Stimulated activated CD8-positive, alpha-beta memory T cell treated with anti-CD3 and anti-CD28 coated beads, Interleukin-4, amount 100 ng/mL, for 24 hours (primary cell): Measurements from ENCODE around the gene LCE2C.

Experiments used
- DNase-seq: peaks from one replicate; pipeline ENCODE4 v3.0.0-alpha.2; 2020; ENCODE audit warnings: low read depth

The LCE2C gene

DNA sequence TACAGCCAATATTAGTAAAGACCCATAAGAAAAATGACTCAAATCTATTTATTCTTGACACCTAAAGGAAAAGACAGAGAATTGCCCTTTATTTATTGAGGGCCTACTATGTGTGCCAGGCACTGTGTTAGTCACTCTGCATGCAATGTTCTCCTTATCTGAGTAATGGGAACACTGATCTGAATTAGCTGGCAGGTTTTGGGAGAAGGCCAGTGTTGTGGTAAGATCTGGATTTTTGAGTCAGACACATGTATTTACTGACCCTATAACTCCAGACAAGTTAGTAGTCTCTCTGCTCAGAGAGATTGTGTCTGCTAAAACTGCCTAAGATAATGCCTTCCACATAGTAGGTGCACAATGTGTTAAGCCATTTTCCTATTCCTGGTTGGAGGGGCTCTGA, 50.2 kb downstream of the LCE2C start:
- DNase-seq: no peak
